Measurements from ENCODE around the gene FOXD4L6.
"Not testable (repeated sequence)": the region's sequence is repeated elsewhere in the genome, so short reads cannot be mapped to it uniquely, and the experiment has no call there.

Gene FOXD4L6

DNA sequence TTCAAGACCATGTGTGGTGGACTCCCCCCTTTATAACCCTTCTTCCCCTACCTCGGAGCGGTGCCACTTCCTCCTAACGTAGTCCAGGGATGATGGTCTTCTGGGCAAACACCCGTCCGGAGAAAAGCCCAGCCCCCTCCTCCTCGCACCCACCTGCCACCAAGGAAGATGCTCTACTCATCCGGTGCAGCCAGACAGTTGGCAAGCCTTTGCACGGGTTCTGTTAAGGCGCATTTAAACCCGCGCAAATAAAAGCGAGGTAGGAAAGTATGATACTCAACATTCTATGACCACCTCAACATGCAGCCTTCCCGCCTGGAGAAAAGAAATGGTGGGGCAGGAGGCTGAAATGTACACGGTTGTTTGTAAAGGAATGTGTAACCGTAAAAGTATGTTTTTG, at the start of gene FOXD4L6:
FOXD4L6 (minus strand) TSS at position 101 of the 400 bp plus-strand sequence. CDS start 298 bp downstream, outside the sequence.
- DNase-seq (ENCODE audit: low read depth in 2 of 2), result not testable (repeated sequence)

DNA sequence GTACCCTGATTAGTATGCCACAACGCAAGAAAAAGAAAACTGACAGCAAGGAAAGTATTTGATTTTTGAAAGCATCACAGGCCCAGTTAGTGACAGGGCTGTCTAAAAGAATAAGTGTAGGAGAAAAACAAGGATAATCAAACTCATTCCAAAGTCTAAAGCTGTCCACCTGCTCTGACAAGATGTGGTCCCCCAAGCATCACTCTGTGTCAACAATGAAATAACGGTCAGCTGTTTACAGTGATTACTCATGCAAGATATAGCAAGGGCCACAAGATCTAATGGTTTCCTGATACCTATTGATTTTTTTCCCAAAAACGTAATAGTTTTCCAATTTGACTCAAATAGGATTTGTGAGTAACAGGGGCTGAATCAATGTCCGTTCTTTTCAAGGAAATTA, 46.5 kb upstream of the FOXD4L6 start:
- DNase-seq (ENCODE audit: low read depth in 2 of 2), result not testable (repeated sequence)

DNA sequence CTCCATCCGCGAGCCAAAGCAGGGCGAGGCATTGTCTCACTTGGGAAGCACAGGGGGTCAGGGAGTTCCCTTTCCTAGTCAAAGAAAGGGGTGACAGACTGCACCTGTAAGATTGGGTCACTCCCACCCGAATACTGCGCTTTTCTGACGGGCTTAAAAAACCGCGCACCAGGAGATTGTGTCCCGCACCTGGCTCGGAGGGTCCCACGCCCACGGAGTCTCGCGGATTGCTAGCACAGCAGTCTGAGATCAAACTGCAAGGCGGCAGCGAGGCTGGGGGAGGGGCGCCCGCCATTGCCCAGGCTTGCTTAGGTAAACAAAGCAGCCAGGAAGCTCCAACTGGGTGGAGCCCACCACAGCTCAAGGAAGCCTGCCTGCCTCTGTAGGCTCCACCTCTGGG, 21.6 kb upstream of the FOXD4L6 start:
- DNase-seq (ENCODE audit: low read depth in 2 of 2), result not testable (repeated sequence)

DNA sequence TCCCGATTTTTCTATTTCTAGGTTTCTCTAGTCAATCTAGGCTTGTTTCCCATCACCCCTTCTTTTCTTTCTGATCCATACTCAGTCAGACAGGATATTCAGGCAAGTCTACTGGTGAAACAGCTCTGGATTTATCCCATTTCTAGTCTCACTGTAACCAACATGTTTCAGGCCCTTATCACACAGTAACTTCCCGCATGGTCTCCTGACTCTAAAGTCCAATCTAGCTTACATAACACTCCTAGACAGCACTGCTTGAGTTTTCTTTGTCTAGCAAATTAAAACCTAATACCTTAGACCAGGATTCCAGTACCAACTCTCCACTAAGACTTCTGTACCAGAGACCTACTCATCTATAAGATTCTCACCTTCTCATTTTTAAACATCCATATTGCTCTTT, 13.4 kb upstream of the FOXD4L6 start:
- not testable (repeated sequence) for DNase-seq (ENCODE audit: low read depth in 2 of 2)

DNA sequence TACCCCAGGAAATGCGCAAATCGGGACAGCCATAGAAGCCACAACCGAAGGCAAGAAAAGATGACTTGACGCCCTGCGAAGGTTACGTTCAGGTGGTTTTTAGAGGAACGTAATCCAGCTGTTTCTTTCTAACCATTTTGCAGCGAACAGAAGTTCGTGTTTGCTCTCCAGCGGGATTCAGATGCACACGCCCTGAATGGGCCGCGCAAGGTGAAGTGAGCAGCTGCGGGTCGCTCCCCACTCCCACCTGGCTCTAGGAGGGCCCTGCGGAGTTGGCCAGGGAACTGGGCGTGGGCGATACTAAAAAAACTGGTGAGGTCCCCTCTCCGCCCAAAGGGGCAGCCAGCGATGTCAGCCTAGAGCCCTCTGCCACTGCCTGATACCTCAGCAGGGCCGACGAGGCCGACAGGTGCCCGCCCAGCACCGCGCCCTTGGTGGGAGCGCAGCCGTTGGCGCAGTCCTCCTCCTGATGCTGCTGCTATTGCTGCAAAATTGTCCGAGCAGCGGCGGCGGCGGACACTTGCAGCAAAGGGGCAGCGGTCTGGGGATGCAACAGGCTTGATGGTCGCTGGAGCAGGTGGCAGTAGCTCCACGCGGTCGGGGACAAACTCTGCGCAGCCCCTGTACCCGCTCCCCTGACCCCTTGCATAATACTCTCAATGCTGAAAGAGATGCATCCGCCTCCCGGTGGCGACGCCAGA, 1.6 kb downstream of the FOXD4L6 start:
- DNase-seq (ENCODE audit: low read depth in 2 of 2), result not testable (repeated sequence)

DNA sequence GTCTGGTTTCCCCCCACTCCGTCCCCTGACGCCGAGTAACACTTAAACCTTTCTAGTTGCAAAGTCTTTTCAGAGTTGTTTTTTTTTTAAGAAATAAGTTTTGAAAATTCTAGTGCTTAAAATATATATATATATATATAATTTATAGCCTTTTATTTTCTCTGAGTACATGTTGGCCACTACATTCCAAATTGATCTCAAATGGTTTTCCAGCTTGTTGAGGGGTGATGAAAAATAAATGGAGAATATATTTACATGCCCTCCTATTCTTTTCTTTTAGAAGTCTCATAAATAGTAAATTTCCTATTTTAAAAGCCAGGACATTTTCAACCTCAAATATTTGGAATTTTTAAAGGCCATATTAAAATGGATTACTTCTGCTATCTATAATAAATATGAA, 2.5 kb downstream of the FOXD4L6 start:
- DNase-seq (ENCODE audit: low read depth in 2 of 2), result not testable (repeated sequence)

DNA sequence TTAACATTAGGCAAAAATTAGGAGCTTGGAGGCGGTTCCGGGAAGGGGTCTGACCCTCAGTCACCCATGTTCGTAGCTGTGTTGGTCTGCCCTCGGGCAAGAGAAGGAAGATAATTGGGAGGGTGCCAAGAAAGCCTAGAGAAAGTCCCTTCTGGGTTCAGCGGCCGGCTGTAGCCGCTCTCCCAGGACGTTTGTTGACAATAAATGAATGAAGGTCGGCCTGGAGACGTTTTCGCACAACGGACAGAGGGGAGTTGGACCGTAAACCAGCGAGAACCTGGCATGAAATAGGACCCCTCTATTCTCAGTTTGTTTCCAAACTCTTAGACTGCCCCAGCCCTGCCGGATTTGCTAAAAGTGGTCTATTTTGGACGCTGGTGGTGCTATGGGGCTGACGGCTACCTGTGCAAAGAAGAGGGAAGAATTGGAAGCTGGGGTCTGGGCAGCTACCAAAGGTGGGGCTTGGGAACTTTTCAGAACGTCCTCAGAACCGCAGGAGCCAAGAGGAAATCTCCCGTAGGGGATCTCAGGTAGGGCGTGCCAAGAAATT, 3.3 kb downstream of the FOXD4L6 start:
- not testable (repeated sequence) for DNase-seq (ENCODE audit: low read depth in 2 of 2)

DNA sequence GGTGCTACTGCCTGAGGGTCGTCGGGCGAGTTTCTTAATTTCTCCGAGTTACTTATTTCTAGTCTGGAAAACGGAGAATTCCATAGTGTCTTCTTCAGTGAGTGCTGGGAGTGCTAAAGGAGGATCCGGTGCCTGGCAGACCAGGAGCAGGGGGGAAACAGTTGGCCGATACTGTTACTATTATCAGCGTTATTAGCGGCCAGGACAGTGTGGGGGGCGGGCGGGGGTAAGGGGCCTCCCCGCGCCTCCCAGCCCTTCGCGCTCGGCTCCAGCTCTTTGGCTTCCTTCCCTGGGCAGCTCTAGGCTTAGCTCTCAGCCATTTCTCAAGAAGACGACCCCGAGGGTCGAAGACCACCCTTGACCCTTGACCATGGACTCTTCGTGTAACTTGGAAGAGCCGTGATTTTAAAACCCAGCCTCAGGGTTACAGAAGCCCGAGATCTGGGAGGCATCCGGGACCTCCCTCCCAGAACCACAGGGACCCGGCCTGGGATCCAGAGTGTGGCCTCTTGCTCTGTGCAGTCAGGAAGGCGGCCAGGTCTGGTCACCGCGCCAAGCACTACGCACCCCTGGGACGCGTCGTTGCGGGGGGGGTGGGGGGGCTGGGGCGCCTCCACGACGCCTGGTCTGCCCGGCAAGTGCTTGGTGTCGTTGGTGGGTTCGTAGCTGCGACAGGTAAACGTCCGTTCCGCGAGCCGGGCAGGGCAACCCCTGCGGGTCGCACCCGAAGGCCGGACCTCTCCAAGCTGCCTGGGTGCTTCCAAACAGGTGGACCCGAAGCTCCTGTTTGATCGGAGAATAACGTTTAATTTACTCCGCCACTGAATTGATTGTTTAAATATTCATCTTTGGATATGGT, 4.0 kb downstream of the FOXD4L6 start:
- not testable (repeated sequence) for DNase-seq (ENCODE audit: low read depth in 2 of 2)

DNA sequence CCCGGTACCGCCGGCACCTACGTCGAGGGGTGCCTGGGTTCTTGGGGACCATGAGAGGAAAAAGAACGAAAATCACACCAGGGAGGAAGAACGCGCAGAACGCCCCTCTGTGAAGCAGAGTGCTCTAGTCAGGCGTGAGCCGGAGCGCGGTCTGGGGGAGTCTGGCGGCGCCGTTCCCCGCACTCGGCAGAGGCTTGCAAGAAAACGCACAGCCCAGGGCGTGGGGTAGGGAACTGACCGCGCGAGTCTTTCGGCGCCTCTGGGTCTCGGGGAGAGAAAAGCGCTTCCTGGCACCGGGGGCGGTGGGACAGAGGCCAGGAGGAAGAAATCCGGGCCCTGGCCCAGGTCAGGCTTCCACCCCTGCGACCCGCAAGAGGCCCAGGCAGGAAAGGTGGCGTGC, 4.7 kb downstream of the FOXD4L6 start:
- DNase-seq (ENCODE audit: low read depth in 2 of 2), result not testable (repeated sequence)

DNA sequence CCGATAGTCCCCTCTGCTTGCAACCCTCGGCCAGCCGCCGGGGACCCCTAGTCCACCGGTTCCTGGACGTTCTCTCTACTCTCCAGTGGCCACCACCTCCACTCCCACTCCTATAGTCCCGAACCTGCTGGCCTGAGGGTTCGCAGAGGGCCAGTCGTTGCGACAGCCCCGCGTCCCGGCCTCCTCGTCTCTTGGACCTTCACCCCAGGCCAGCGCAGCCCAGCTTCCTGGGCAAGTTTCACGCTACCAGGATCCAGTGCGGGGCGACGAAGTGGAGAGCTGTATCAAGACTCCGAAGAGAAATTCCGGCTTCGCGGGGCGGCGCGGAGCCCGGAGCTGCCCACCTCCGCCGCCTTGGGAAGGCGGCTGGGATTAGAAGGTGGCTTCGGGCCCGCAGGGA, 5.1 kb downstream of the FOXD4L6 start:
- not testable (repeated sequence) for DNase-seq (ENCODE audit: low read depth in 2 of 2)

DNA sequence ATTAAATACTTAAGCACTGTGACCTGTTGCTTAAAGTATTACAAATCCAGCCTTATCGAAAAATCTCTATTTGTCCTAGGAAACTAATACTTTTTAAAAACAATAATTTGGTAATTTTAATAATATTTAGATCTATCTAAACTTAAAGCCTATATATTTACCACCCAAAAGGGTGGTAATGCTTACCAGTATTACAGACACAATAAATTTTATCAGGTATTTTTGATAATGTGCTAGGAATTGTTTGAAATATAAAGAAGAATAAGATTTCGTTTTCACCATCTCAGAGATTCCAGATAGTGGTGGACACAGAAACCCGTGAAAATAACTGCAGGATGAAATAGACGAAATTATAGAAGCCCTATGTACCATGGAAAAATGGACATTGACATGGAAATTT, 7.8 kb downstream of the FOXD4L6 start:
- DNase-seq (ENCODE audit: low read depth in 2 of 2), result not testable (repeated sequence)

DNA sequence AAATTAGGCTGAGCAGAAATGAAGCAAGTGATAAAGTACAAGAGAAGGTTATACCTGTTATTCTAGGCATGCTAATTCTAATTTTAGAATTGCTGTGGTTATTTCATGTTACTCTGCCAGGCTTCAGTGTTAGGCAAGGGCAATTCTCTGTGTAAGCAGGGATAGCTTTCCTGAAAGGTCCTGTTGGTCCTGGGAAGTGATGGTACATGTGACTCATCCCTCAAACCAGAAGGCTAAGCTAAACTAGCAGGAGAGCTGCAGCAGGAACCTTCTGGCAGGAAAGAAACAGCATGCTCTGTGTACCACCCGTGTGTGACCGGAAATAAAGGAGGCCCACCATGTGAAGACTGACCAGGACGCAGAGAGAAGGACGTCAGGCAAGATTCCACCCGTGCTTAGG, 8.8 kb downstream of the FOXD4L6 start:
- DNase-seq (ENCODE audit: low read depth in 2 of 2), result not testable (repeated sequence)

DNA sequence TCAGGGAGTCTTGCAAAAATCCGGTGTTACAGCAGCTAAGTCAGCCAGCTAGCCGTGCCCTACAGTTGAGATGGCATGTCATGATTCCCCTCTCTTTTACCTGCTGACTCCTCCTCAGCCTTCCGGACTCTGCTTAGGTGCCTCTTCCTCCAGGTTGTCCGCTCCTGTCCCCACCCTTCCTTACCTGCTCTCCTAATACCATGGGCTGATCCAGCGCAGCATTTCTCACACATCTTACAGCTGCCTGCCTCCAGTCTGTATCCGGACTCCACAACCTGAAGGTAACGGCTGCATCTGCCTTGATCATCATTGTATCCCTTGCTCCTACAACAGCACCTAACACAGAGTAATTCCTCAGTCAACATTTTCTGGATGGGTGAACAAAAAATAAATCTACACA, 9.2 kb downstream of the FOXD4L6 start:
- not testable (repeated sequence) for DNase-seq (ENCODE audit: low read depth in 2 of 2)

DNA sequence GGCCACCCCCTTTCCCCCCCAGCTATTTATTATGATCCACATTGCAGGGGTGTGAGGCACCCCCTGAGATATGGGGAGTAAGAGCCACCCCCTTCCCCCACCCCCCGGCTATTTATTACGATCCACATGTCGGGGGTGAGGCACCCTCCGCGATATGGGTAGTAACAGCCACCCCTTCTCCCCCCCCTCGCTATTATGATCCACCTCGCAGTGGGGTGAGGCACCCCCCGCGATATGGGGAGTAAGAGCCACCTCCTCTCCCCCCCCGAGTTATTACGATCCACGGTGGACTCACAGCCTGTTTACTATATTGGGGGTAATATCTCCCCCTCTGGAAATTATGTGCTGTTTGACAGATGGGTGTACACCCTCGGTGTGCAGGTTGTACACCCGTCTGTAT, 15.1 kb downstream of the FOXD4L6 start:
- DNase-seq (ENCODE audit: low read depth in 2 of 2), result not testable (repeated sequence)

DNA sequence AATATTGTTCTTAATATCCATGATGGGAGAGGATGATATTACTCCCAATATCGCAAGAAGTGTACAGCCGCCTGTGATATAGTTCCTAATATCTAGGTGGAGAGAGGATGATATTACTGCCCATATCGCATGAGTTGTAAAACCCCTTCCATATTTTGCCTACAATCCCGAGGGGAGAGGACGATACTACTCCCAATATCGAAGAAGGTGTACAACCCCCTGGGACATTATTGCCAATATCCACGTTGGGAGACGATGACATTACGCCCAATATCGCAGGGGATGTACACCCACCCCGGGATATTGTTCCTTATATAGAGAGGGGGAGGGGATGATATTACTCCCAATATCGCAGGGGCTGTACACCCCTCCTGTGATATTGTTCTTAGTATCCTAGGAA, 17.1 kb downstream of the FOXD4L6 start:
- not testable (repeated sequence) for DNase-seq (ENCODE audit: low read depth in 2 of 2)

DNA sequence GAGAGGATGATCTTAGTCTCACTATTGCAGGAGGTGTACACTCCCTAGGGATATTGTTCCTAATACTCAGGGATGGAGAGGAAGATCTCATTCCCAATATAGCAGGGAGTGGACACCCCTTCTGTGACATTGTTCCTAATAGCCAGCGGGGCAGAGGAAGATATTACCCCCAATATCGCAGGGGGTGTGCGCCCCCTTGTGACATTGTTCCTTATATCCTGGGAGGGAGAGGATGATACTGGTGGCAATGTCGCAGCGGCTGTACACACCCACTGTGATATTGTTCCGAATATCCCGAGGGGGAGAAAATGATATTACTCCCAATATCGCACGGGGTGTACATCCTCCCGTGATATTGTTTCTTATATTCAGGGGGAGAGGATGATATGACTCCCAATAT, 17.6 kb downstream of the FOXD4L6 start:
- DNase-seq (ENCODE audit: low read depth in 2 of 2), result not testable (repeated sequence)

DNA sequence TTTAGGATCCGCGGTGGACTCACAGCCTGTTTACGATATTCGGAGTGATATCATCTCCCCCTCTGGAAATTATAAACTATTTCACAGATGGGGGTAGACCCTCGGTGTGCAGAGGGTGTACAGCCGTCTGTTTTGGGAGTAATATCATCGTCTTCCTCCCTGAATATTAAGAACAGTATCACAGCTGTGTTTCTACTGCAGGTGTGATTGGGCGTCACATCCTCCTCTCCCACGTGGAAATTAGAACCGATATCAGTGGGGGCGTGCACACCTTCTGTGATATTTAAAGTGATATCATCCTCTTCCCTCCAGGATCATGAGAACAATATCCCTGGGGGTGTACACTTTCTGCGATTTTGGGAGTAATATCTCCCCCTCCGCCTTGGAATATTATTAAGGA, 19.2 kb downstream of the FOXD4L6 start:
- DNase-seq (ENCODE audit: low read depth in 2 of 2), result not testable (repeated sequence)

DNA sequence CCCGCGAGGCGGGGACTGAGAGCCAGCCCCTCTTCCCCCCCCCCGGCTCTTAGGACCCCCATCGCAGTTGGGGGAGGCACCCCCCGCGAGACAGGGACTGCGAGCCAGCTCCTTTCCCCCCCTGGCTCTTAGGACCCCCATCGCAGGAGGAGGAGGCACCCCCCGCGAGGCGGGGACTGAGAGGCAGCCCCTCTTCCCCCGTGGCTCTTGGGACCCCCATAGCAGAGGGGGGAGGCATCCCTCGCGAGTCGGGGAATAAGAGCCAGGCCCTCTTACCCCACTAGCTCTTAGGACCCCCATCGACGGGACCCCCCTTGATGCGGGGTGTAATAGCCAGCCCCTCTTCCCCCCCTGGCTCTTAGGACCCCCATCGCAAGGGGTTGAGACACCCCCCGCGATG, 19.7 kb downstream of the FOXD4L6 start:
- DNase-seq (ENCODE audit: low read depth in 2 of 2), result not testable (repeated sequence)

DNA sequence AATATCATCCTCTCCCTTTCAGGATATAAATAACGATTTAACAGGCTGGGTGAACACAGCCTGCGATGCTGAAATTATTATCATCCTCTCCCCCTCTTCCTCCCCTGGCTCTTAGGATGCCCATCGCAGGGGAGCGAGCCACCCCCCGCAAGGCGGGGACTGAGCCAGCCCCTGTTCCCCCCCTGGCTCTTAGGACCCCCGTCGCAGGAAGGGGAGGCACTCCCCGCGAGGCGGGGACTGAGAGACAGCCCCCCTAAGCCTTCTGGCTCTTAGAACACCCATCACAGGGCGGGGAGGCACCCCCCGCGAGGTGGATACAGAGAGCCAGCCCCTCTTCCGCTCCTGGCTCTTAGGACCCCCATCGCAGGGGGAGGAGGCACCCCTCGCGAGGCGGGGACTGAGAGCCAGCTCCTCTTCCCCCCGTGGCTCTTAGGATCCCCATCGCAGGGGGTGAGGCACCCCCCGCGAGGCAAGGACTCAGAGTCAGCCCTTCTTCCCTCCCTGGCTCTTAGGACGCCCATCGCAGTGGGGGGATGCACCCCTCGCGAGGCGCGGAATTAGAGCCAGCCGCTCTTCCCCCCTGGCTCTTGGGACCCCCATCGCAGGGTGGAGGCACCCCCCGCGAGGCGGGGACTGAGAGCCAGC, 21.9 kb downstream of the FOXD4L6 start:
- not testable (repeated sequence) for DNase-seq (ENCODE audit: low read depth in 2 of 2)

DNA sequence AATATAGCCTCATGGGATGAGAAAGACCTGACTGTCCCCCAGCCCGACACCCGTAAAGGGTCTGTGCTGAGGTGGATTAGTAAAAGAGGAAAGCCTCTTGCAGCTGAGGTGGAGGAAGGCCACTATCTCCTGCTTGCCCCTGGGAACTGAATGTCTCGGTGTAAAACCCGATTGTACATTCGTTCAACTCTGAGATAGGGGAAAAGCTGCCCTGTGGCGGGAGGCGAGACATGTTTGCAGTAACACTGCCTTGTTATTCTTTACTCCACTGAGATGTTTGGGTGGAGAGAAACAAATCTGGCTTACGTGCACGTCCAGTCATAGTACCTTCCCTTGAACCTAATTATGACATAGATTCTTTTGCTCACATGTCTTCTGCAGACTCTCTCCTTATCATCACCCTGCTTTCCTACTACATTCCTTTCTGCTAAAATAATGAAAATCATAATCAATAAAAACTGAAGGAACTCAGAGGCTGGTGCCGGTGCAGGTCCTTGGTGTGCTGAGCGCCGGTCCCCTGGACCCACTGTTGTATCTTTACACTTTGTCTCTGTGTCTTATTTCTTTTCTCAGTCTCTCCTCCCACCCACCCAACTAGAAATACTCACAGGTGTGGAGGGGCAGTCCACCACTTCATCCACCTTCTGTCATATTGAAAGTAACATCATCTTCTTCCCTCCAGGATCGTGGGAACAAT, 22.8 kb downstream of the FOXD4L6 start:
- not testable (repeated sequence) for DNase-seq (ENCODE audit: low read depth in 2 of 2)

DNA sequence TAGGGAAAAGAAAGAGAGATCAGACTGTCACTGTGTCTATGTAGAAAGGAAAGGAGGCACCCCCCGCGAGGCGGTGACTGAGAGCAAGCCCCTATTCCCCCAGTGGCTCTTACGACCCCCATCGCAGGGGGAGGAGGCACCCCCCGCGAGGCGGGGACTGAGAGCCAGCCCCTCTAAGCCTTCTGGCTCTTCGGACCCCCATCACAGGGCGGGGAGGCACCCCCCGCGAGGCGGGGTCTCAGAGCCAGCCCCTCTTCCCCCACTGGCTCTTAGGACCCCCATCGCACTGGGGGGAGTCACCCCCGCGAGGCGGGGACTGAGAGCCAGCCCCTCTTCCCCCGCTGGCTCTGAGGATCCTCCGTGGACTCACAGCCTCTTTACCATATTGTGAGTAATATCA, 23.9 kb downstream of the FOXD4L6 start:
- DNase-seq (ENCODE audit: low read depth in 2 of 2), result not testable (repeated sequence)

Data from stimulated activated CD8-positive, alpha-beta memory T cell treated with anti-CD3 and anti-CD28 coated beads, Interleukin-15, amount 100 ng/mL, for 4 hours (primary cell).